PC-3 (cell line): ENCODE data around the gene TUBB4A. TPM values are rescaled to one million over a fixed set of nuclear protein-coding genes. Genes with fewer than 3 reads are reported as not detected.

Source experiments
- ATAC-seq: fragments of 200-7000 bp; cut with Tn5 transposase; 2 replicates; pipeline ENCODE4 v1.9.1; 2020; ENCODE audit warnings: mild to moderate bottlenecking, moderate library complexity
- BruUV-seq: library from RNA; stranded (reverse); fragments of 400-500 nt; replicated peaks from 2 replicates; lab custom pipeline; 2021; lab: Mats Ljungman, UMichigan
- CTCF ChIA-PET: fragments of 300-600 bp; sonication (Branson Sonifier 250); formaldehyde crosslinking; loops from one replicate; lab custom pipeline; 2022; ENCODE audit warnings: antibody characterized with exemption; lab: Charles Lee
- POLR2A ChIA-PET: fragments of 300-600 bp; sonication (Branson Sonifier 250); formaldehyde crosslinking; loops from one replicate; lab custom pipeline; 2022; ENCODE audit warnings: antibody characterized with exemption; ENCODE audit not compliant: unreplicated experiment; lab: Charles Lee
- DNase-seq: peaks from one replicate; pipeline ENCODE4 v3.0.0-alpha.2; 2015
- H2AFZ ChIP-seq: fragments of 300-600 bp; sonication (generic); 2 replicates; pipeline ENCODE4 v1.6.0; 2016; ENCODE audit warnings: antibody characterized with exemption, low read length
- H3F3A ChIP-seq: fragments of 300-600 bp; sonication (generic); one replicate; pipeline ENCODE4 v1.6.0; 2017; ENCODE audit warnings: antibody characterized with exemption, low read length, control low read depth, mild to moderate bottlenecking; ENCODE audit not compliant: unreplicated experiment
- H3K27ac ChIP-seq: fragments of 300-600 bp; sonication (generic); 2 replicates; pipeline ENCODE4 v1.5.1; 2016; ENCODE audit warnings: mild to moderate bottlenecking, low read length
- H3K27me3 ChIP-seq: fragments of 300-600 bp; sonication (generic); 2 replicates; pipeline ENCODE4 v1.6.1; 2016; ENCODE audit warnings: low read length, mixed read lengths
- H3K36me3 ChIP-seq: fragments of 300-600 bp; sonication (generic); 2 replicates; pipeline ENCODE4 v1.6.1; 2016; ENCODE audit warnings: low read depth, mixed run types, low read length, mixed read lengths
- H3K4me1 ChIP-seq: fragments of 300-600 bp; sonication (generic); 2 replicates; pipeline ENCODE4 v1.5.1; 2016; ENCODE audit warnings: low read length; ENCODE audit not compliant: insufficient read depth
- H3K4me2 ChIP-seq: fragments of 300-600 bp; sonication (generic); 2 replicates; pipeline ENCODE4 v1.6.0; 2016; ENCODE audit warnings: low read length
- H3K4me3 ChIP-seq: fragments of 300-600 bp; sonication (generic); 2 replicates; pipeline ENCODE4 v1.5.1; 2016; ENCODE audit warnings: mild to moderate bottlenecking, low read length, mixed read lengths
- H3K79me2 ChIP-seq: fragments of 300-600 bp; sonication (generic); 2 replicates; pipeline ENCODE4 v1.6.1; 2017; ENCODE audit warnings: low read length, mixed read lengths
- H3K9ac ChIP-seq: fragments of 300-600 bp; sonication (generic); 2 replicates; pipeline ENCODE4 v1.6.0; 2016; ENCODE audit warnings: mild to moderate bottlenecking, low read length
- H3K9me2 ChIP-seq: fragments of 300-600 bp; sonication (generic); replicated peaks from 2 replicates; pipeline ENCODE4 v1.6.1; 2016; ENCODE audit warnings: mixed run types, low read length, mixed read lengths
- H3K9me3 ChIP-seq: fragments of 300-600 bp; sonication (generic); 2 replicates; pipeline ENCODE4 v1.6.1; 2016; ENCODE audit warnings: low read length, mixed read lengths
- H4K20me1 ChIP-seq: fragments of 300-600 bp; sonication (generic); 2 replicates; pipeline ENCODE4 v1.6.1; 2016; ENCODE audit warnings: low read length, mixed read lengths
- CTCF ChIP-seq: fragments of 300-600 bp; sonication (generic); conservative IDR thresholded peaks from 2 replicates; pipeline ENCODE4 v1.5.1; 2017; ENCODE audit warnings: antibody characterized with exemption, low read depth, mild to moderate bottlenecking, low read length
- EZH2 ChIP-seq: fragments of 300-600 bp; sonication (generic); IDR thresholded peaks from one replicate; pipeline ENCODE4 v1.6.1; 2017; ENCODE audit warnings: antibody characterized with exemption, mild to moderate bottlenecking, low read length; ENCODE audit not compliant: unreplicated experiment
- EZH2phosphoT487 ChIP-seq: fragments of 300-600 bp; sonication (generic); IDR thresholded peaks from 2 replicates; pipeline ENCODE4 v1.6.1; 2018; ENCODE audit warnings: mild to moderate bottlenecking, antibody characterized with exemption, low read length, borderline replicate concordance
- intact Hi-C: fragments of 100-400 bp; cut with micrococcal nuclease; formaldehyde crosslinking; loops from 2 replicates; pipeline ENCODE4 v1.9.0; 2023
- total RNA-seq: library from RNA; depleted of rRNA; stranded (reverse); fragments of >200 nt; gene quantifications from 2 replicates; pipeline ENCODE4 v1.2.3, GENCODE V29; 2014

The TUBB4A gene
- total RNA-seq, 1 experiment from 2014 or later, result 4.6 TPM

- intact Hi-C loops, result no loop called here
- Histone ChIP-seq H2AFZ (no peak overlapping the region), H3K4me3 (no peak overlapping the region), H3F3A (no peaks in the 10 kb centered on the region), H3K79me2 (0 out of 2 replicates have a peak, but pooled peaks cover 4% of the 10 kb centered on the region), H3K9me3 (no peaks in the 10 kb centered on the region), H3K9me2 (no peaks in the 10 kb centered on the region), H3K4me2 (no peak overlapping the region), H4K20me1 (no peaks in the 10 kb centered on the region), H3K36me3 (peaks cover 4% of the 10 kb centered on the region; the same call in 1 of the 2 replicates), H3K27me3 (no peaks in the 10 kb centered on the region), H3K4me1 (peaks cover 33% of the 10 kb centered on the region), H3K9ac (no peak overlapping the region), H3K27ac (no peak overlapping the region)
- TF ChIP-seq EZH2phosphoT487 (no peak), CTCF (no peak), EZH2 (no peak)
- ATAC-seq (no peak), DNase-seq (no peak)
- BruUV-seq, result no TSS peak
- ChIA-PET CTCF (no interaction called here), POLR2A (no interaction called here)
Observed at GRCh38 chr19:6533746-6534418, 31.8 kb upstream of the TUBB4A start.

DNA sequence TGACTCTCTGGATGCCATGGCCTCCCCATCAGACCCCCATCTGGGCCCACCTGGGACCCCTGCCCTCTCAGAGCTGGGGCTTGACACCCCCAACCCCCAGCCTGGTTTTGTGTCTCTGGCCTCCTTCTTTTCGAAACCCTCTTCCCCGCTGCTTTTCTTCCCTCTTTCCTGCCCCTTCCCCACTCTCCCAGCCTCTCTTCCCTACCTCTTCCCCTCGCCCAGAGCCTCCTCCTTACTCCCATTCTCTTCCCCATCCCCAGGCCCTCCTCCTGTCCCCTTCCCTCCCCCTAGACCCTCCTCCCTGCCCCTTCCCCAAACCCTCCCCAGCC lies 30.9 kb upstream of the TUBB4A start:
- Histone ChIP-seq H3K9ac (no peak overlapping the region), H3K27me3 (no peaks in the 10 kb centered on the region), H3K4me2 (peak overlapping the region; percentile 92), H2AFZ (no peak overlapping the region), H4K20me1 (no peaks in the 10 kb centered on the region), H3K9me2 (no peaks in the 10 kb centered on the region), H3K79me2 (0 out of 2 replicates have a peak, but pooled peaks cover 4% of the 10 kb centered on the region), H3F3A (no peaks in the 10 kb centered on the region), H3K36me3 (peaks cover 4% of the 10 kb centered on the region; the same call in 1 of the 2 replicates), H3K4me1 (peaks cover 27% of the 10 kb centered on the region), H3K4me3 (no peak overlapping the region; the same call in 1 of the 2 replicates), H3K27ac (no peak overlapping the region), H3K9me3 (no peaks in the 10 kb centered on the region)
- DNase-seq (no peak), ATAC-seq (no peak)
- BruUV-seq, result no TSS peak
- POLR2A ChIA-PET, result no interaction called here
- CTCF ChIA-PET, result no interaction called here
- TF ChIP-seq EZH2, result no peak
- TF ChIP-seq EZH2phosphoT487, result no peak
- TF ChIP-seq CTCF, result no peak
- intact Hi-C loops, result no loop called here

- POLR2A ChIA-PET, result no interaction called here
Observed at GRCh38 chr19:6532244-6532999, 30.3 kb upstream of the TUBB4A start.

More at GRCh38 chr19:6532244-6532999, 30.3 kb upstream of the TUBB4A start:
- ATAC-seq (no peak), DNase-seq (no peak)
- no peaks in the 10 kb centered on the region for H3F3A ChIP-seq
- CTCF ChIA-PET, result no interaction called here
- H3K27me3 ChIP-seq, result no peaks in the 10 kb centered on the region
- no peak overlapping the region for H3K9ac ChIP-seq
- H3K4me1 ChIP-seq, result peaks cover 24% of the 10 kb centered on the region
- H3K4me3 ChIP-seq, result peak overlapping the region; percentile 81
- no peak overlapping the region for H3K27ac ChIP-seq
- H3K9me3 ChIP-seq, result no peaks in the 10 kb centered on the region
- H4K20me1 ChIP-seq, result no peaks in the 10 kb centered on the region
- BruUV-seq, result TSS peak; percentile 70
- intact Hi-C loops, result no loop called here
- H3K9me2 ChIP-seq, result no peaks in the 10 kb centered on the region
- TF ChIP-seq CTCF, result no peak
- TF ChIP-seq EZH2, result no peak
- no peak for TF ChIP-seq EZH2phosphoT487
- H2AFZ ChIP-seq, result no peak overlapping the region
- H3K79me2 ChIP-seq, result 0 out of 2 replicates have a peak, but pooled peaks cover 4% of the 10 kb centered on the region
- H3K4me2 ChIP-seq, result peak overlapping the region; percentile 92
- H3K36me3 ChIP-seq, result peaks cover 4% of the 10 kb centered on the region; the same call in 1 of the 2 replicates
